ENCODE measurements around the gene PPP1R1A. TPM values are rescaled to one million over a fixed set of nuclear protein-coding genes. Genes with fewer than 3 reads are reported as not detected.

Gene PPP1R1A
- total and polyA plus RNA-seq, 2 experiments from 2014 or later: 7.6 to 26.9 TPM

DNA sequence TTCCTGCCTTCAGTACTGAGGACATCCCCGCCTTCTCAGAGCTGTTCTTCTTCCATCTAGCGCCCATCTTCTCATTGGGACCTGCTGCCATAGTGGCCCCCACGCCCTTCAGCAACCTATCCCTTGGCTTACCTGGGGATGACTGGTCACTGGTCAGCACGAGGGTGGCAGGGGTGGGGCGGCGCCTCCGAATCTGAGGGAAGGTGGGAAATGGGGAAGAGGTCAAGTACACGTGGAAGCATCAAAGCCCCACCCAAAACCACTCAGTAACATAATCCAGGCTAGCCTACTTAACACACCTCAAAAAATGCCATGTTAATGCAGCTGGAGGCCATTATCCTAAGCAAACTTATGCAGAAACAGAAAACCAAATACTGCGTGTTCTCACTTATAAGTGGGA is 4.3 kb downstream of the PPP1R1A start (continued):
- TF ChIP-seq, protein P1, sequence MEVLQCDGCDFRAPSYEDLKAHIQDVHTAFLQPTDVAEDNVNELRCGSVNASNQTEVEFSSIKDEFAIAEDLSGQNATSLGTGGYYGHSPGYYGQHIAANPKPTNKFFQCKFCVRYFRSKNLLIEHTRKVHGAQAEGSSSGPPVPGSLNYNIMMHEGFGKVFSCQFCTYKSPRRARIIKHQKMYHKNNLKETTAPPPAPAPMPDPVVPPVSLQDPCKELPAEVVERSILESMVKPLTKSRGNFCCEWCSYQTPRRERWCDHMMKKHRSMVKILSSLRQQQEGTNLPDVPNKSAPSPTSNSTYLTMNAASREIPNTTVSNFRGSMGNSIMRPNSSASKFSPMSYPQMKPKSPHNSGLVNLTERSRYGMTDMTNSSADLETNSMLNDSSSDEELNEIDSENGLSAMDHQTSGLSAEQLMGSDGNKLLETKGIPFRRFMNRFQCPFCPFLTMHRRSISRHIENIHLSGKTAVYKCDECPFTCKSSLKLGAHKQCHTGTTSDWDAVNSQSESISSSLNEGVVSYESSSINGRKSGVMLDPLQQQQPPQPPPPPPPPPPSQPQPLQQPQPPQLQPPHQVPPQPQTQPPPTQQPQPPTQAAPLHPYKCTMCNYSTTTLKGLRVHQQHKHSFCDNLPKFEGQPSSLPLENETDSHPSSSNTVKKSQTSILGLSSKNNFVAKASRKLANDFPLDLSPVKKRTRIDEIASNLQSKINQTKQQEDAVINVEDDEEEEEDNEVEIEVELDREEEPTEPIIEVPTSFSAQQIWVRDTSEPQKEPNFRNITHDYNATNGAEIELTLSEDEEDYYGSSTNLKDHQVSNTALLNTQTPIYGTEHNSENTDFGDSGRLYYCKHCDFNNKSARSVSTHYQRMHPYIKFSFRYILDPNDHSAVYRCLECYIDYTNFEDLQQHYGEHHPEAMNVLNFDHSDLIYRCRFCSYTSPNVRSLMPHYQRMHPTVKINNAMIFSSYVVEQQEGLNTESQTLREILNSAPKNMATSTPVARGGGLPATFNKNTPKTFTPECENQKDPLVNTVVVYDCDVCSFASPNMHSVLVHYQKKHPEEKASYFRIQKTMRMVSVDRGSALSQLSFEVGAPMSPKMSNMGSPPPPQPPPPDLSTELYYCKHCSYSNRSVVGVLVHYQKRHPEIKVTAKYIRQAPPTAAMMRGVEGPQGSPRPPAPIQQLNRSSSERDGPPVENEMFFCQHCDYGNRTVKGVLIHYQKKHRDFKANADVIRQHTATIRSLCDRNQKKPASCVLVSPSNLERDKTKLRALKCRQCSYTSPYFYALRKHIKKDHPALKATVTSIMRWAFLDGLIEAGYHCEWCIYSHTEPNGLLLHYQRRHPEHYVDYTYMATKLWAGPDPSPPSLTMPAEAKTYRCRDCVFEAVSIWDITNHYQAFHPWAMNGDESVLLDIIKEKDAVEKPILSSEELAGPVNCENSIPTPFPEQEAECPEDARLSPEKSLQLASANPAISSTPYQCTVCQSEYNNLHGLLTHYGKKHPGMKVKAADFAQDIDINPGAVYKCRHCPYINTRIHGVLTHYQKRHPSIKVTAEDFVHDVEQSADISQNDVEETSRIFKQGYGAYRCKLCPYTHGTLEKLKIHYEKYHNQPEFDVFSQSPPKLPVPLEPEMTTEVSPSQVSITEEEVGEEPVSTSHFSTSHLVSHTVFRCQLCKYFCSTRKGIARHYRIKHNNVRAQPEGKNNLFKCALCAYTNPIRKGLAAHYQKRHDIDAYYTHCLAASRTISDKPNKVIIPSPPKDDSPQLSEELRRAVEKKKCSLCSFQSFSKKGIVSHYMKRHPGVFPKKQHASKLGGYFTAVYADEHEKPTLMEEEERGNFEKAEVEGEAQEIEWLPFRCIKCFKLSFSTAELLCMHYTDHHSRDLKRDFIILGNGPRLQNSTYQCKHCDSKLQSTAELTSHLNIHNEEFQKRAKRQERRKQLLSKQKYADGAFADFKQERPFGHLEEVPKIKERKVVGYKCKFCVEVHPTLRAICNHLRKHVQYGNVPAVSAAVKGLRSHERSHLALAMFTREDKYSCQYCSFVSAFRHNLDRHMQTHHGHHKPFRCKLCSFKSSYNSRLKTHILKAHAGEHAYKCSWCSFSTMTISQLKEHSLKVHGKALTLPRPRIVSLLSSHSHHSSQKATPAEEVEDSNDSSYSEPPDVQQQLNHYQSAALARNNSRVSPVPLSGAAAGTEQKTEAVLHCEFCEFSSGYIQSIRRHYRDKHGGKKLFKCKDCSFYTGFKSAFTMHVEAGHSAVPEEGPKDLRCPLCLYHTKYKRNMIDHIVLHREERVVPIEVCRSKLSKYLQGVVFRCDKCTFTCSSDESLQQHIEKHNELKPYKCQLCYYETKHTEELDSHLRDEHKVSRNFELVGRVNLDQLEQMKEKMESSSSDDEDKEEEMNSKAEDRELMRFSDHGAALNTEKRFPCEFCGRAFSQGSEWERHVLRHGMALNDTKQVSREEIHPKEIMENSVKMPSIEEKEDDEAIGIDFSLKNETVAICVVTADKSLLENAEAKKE (CRISPR knock-in tag; IDR thresholded peaks at IDR 0.05): no peak
- TF ChIP-seq ZNF114 (CRISPR knock-in tag; IDR thresholded peaks at IDR 0.05) (no peak), STAT1 (IDR thresholded peaks at IDR 0.05; ENCODE audit: unreplicated experiment) (no peak), EZH2phosphoT487 (IDR thresholded peaks at IDR 0.05; ENCODE audit: unreplicated experiment) (no peak), CREB1 (CRISPR knock-in tag; IDR thresholded peaks at IDR 0.05; ENCODE audit: low read depth) (no peak), EZH2 (IDR thresholded peaks at IDR 0.05; ENCODE audit: low read depth, unreplicated experiment) (no peak), ZNF331 (CRISPR knock-in tag; IDR thresholded peaks at IDR 0.05; ENCODE audit: low read depth) (no peak), JUNB (IDR thresholded peaks at IDR 0.05; ENCODE audit: unreplicated experiment) (no peak)
- TF ChIP-seq, protein P2, sequence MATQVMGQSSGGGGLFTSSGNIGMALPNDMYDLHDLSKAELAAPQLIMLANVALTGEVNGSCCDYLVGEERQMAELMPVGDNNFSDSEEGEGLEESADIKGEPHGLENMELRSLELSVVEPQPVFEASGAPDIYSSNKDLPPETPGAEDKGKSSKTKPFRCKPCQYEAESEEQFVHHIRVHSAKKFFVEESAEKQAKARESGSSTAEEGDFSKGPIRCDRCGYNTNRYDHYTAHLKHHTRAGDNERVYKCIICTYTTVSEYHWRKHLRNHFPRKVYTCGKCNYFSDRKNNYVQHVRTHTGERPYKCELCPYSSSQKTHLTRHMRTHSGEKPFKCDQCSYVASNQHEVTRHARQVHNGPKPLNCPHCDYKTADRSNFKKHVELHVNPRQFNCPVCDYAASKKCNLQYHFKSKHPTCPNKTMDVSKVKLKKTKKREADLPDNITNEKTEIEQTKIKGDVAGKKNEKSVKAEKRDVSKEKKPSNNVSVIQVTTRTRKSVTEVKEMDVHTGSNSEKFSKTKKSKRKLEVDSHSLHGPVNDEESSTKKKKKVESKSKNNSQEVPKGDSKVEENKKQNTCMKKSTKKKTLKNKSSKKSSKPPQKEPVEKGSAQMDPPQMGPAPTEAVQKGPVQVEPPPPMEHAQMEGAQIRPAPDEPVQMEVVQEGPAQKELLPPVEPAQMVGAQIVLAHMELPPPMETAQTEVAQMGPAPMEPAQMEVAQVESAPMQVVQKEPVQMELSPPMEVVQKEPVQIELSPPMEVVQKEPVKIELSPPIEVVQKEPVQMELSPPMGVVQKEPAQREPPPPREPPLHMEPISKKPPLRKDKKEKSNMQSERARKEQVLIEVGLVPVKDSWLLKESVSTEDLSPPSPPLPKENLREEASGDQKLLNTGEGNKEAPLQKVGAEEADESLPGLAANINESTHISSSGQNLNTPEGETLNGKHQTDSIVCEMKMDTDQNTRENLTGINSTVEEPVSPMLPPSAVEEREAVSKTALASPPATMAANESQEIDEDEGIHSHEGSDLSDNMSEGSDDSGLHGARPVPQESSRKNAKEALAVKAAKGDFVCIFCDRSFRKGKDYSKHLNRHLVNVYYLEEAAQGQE (IDR thresholded peaks at IDR 0.05; ENCODE audit: unreplicated experiment): no peak
